HEK293 (cell line): Measurements from ENCODE around the gene ACTR1A.

Source experiments
- FEZF1 ChIP-seq: fragments of 450-650 bp; formaldehyde crosslinking; IDR thresholded peaks from 2 replicates; pipeline ENCODE4 v1.5.1; 2016; ENCODE audit warnings: missing biosample characterization, missing genetic modification characterization
- GFI1B ChIP-seq: fragments of 450-650 bp; formaldehyde crosslinking; IDR thresholded peaks from 2 replicates; pipeline ENCODE4 v1.5.1; 2016; ENCODE audit warnings: missing biosample characterization, missing genetic modification characterization
- KLF16 ChIP-seq: fragments of 450-650 bp; formaldehyde crosslinking; IDR thresholded peaks from 2 replicates; pipeline ENCODE4 v1.5.1; 2017; ENCODE audit warnings: missing biosample characterization, missing genetic modification characterization
- OVOL3 ChIP-seq: fragments of 450-650 bp; formaldehyde crosslinking; IDR thresholded peaks from 2 replicates; pipeline ENCODE4 v1.5.1; 2016; ENCODE audit warnings: missing biosample characterization, missing genetic modification characterization
- SALL2 ChIP-seq: fragments of 450-650 bp; formaldehyde crosslinking; IDR thresholded peaks from 2 replicates; pipeline ENCODE4 v1.5.0; 2017; ENCODE audit warnings: missing biosample characterization, mild to moderate bottlenecking, missing genetic modification characterization, borderline replicate concordance
- TCF7L2 ChIP-seq: IDR thresholded peaks from 2 replicates; pipeline ENCODE4 v1.6.1; 2011; ENCODE audit warnings: low read depth, mild to moderate bottlenecking, inconsistent platforms, low read length, moderate library complexity, borderline replicate concordance
- ZBTB17 ChIP-seq: fragments of 450-650 bp; formaldehyde crosslinking; IDR thresholded peaks from 2 replicates; pipeline ENCODE4 v1.5.1; 2016; ENCODE audit warnings: missing biosample characterization, missing genetic modification characterization
- ZBTB7A ChIP-seq: fragments of 450-650 bp; formaldehyde crosslinking; IDR thresholded peaks from 2 replicates; pipeline ENCODE4 v1.5.1; 2016; ENCODE audit warnings: low read depth, missing biosample characterization, missing genetic modification characterization
- ZNF132 ChIP-seq: fragments of 450-650 bp; formaldehyde crosslinking; IDR thresholded peaks from 2 replicates; pipeline ENCODE4 v1.5.1; 2017; ENCODE audit warnings: missing biosample characterization, missing genetic modification characterization, borderline replicate concordance
- ZNF184 ChIP-seq: fragments of 450-650 bp; IDR thresholded peaks from 2 replicates; pipeline ENCODE4 v1.5.1; 2018; ENCODE audit warnings: missing biosample characterization, mild to moderate bottlenecking, missing genetic modification characterization
- ZNF274 ChIP-seq, 2 experiments: fragments of 200-500 bp in 1 of 2; fragments of 450-650 bp in 1 of 2; sonication (Bioruptor generic) in 1 of 2; formaldehyde crosslinking in 1 of 2; IDR thresholded peaks; 2 replicates each; pipeline versions ENCODE4 v1.5.1 to v1.6.1; 2014 to 2016; ENCODE audit warnings: borderline replicate concordance in 1 of 2, inconsistent platforms in 1 of 2, low read length in 1 of 2, missing biosample characterization in 1 of 2, missing genetic modification characterization in 1 of 2
- ZNF280C ChIP-seq: fragments of 450-650 bp; formaldehyde crosslinking; IDR thresholded peaks from 2 replicates; pipeline ENCODE4 v1.5.1; 2016; ENCODE audit warnings: missing biosample characterization, missing genetic modification characterization
- ZNF311 ChIP-seq: fragments of 450-650 bp; formaldehyde crosslinking; IDR thresholded peaks from 2 replicates; pipeline ENCODE4 v1.5.1; 2017; ENCODE audit warnings: missing biosample characterization, missing genetic modification characterization, borderline replicate concordance
- ZNF350 ChIP-seq: fragments of 450-650 bp; formaldehyde crosslinking; IDR thresholded peaks from 2 replicates; pipeline ENCODE4 v1.5.0; 2017; ENCODE audit warnings: missing biosample characterization, mild to moderate bottlenecking, missing genetic modification characterization
- ZNF391 ChIP-seq: fragments of 450-650 bp; formaldehyde crosslinking; IDR thresholded peaks from 2 replicates; pipeline ENCODE4 v1.5.1; 2016; ENCODE audit warnings: low read depth, missing biosample characterization, missing genetic modification characterization, borderline replicate concordance
- ZNF404 ChIP-seq: fragments of 450-650 bp; formaldehyde crosslinking; IDR thresholded peaks from 2 replicates; pipeline ENCODE4 v1.5.1; 2017; ENCODE audit warnings: missing biosample characterization, missing genetic modification characterization
- ZNF416 ChIP-seq: fragments of 450-650 bp; formaldehyde crosslinking; IDR thresholded peaks from 2 replicates; pipeline ENCODE4 v1.5.1; 2016; ENCODE audit warnings: missing biosample characterization, missing genetic modification characterization
- ZNF433 ChIP-seq: fragments of 450-650 bp; formaldehyde crosslinking; IDR thresholded peaks from 2 replicates; pipeline ENCODE4 v1.5.1; 2016; ENCODE audit warnings: missing biosample characterization, missing genetic modification characterization, low read depth
- ZNF48 ChIP-seq: fragments of 450-650 bp; formaldehyde crosslinking; IDR thresholded peaks from 2 replicates; pipeline ENCODE4 v1.5.1; 2016; ENCODE audit warnings: missing biosample characterization, missing genetic modification characterization
- ZNF513 ChIP-seq: fragments of 450-650 bp; IDR thresholded peaks from 2 replicates; pipeline ENCODE4 v1.5.1; 2018; ENCODE audit warnings: missing biosample characterization, missing genetic modification characterization
- ZNF514 ChIP-seq: fragments of 450-650 bp; formaldehyde crosslinking; IDR thresholded peaks from 2 replicates; pipeline ENCODE4 v1.5.1; 2016; ENCODE audit warnings: missing biosample characterization, missing genetic modification characterization
- ZNF529 ChIP-seq: fragments of 450-650 bp; formaldehyde crosslinking; IDR thresholded peaks from 2 replicates; pipeline ENCODE4 v1.5.1; 2017; ENCODE audit warnings: missing genetic modification characterization, missing biosample characterization; ENCODE audit not compliant: insufficient replicate concordance
- ZNF548 ChIP-seq: fragments of 450-650 bp; formaldehyde crosslinking; IDR thresholded peaks from 2 replicates; pipeline ENCODE4 v1.5.1; 2016; ENCODE audit warnings: missing biosample characterization, missing genetic modification characterization
- ZNF560 ChIP-seq: fragments of 450-650 bp; formaldehyde crosslinking; IDR thresholded peaks from 2 replicates; pipeline ENCODE4 v1.5.1; 2017; ENCODE audit warnings: missing biosample characterization, missing genetic modification characterization, borderline replicate concordance
- ZNF561 ChIP-seq: fragments of 450-650 bp; IDR thresholded peaks from 2 replicates; pipeline ENCODE4 v1.5.1; 2018; ENCODE audit warnings: missing biosample characterization, missing genetic modification characterization, borderline replicate concordance
- ZNF677 ChIP-seq: fragments of 450-650 bp; IDR thresholded peaks from 2 replicates; pipeline ENCODE4 v1.5.0; 2018; ENCODE audit warnings: missing biosample characterization, mild to moderate bottlenecking, missing genetic modification characterization, moderate library complexity
- ZNF76 ChIP-seq: fragments of 450-650 bp; formaldehyde crosslinking; IDR thresholded peaks from 2 replicates; pipeline ENCODE4; 2016; ENCODE audit warnings: low read depth, missing biosample characterization, missing genetic modification characterization, borderline replicate concordance
- ZSCAN30 ChIP-seq: fragments of 450-650 bp; IDR thresholded peaks from 2 replicates; pipeline ENCODE4 v1.5.1; 2018; ENCODE audit warnings: missing biosample characterization, mild to moderate bottlenecking, missing genetic modification characterization, moderate library complexity
- TF ChIP-seq, protein P1 (sequence below): fragments of 450-650 bp; formaldehyde crosslinking; IDR thresholded peaks from 2 replicates; pipeline ENCODE4 v1.5.0; 2017; ENCODE audit warnings: missing biosample characterization, missing genetic modification characterization, borderline replicate concordance
- TF ChIP-seq, protein P2 (sequence below): fragments of 450-650 bp; formaldehyde crosslinking; IDR thresholded peaks from 2 replicates; pipeline ENCODE4 v1.5.1; 2016; ENCODE audit warnings: missing biosample characterization, missing genetic modification characterization

ACTR1A gene

DNA sequence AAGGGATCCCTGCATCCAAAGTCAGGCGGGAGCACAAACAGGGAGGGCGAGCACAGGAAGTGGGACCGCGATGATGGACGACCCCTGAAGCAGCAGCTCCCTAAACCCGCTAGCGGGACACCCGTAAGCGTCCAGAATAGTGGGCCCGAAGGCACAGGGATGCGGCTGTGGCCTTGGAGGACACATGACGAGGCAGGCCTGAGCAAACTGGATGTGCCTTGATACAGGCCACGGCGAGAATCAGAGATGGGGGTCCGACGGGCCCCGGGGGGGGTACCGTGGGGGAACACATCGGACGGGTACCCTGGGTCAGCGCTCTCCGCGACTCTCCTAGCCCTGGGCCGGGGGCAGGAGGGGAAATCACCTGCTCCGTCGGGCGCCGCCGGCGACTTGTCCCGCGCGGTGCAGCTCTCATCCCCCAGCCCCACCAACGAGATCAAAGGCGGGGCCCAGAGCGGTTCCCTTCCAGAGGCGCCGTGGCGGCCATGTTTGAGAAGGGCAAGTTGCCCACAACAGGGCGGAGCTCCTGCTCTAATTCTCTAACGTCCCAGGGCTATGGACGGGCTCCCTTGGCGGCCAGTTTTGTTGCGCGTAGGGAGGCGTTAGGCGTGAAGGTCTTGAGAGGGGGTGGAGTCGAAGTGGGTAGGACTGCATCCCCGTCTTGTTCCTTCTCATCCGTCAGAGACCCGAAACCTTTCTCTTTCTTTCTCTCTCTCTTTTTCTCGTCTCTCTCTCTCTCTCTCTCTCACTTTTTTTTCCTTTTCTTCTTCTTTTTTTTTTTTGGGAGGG, 70.2 kb downstream of the ACTR1A start, which contains the start of gene CUEDC2 (continued):
- no peak for TF ChIP-seq ZNF514 (tag by site-specific recombination)
- TF ChIP-seq ZNF132 (tag by site-specific recombination) = no peak
- TF ChIP-seq ZNF416 (tag by site-specific recombination) = no peak
- peak; percentile 98 for TF ChIP-seq ZNF561 (tag by site-specific recombination)
- TF ChIP-seq ZNF274 (IDR thresholded peaks at IDR 0.05; ENCODE audit: low read length) = no peak
- no peak for TF ChIP-seq ZNF274 (tag by site-specific recombination; IDR thresholded peaks at IDR 0.05; ENCODE audit: borderline replicate concordance)
- no peak for TF ChIP-seq ZNF350 (tag by site-specific recombination)
- TF ChIP-seq FEZF1 (tag by site-specific recombination) = no peak
- TF ChIP-seq ZNF184 (tag by site-specific recombination) = 0 out of 2 replicates have a peak, but pooled peaks have one; percentile 40
- 0 out of 2 replicates have a peak, but pooled peaks have one; percentile 8 for TF ChIP-seq ZNF560 (tag by site-specific recombination)
- TF ChIP-seq, protein P1, sequence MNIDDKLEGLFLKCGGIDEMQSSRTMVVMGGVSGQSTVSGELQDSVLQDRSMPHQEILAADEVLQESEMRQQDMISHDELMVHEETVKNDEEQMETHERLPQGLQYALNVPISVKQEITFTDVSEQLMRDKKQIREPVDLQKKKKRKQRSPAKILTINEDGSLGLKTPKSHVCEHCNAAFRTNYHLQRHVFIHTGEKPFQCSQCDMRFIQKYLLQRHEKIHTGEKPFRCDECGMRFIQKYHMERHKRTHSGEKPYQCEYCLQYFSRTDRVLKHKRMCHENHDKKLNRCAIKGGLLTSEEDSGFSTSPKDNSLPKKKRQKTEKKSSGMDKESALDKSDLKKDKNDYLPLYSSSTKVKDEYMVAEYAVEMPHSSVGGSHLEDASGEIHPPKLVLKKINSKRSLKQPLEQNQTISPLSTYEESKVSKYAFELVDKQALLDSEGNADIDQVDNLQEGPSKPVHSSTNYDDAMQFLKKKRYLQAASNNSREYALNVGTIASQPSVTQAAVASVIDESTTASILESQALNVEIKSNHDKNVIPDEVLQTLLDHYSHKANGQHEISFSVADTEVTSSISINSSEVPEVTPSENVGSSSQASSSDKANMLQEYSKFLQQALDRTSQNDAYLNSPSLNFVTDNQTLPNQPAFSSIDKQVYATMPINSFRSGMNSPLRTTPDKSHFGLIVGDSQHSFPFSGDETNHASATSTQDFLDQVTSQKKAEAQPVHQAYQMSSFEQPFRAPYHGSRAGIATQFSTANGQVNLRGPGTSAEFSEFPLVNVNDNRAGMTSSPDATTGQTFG (tag by site-specific recombination) = no peak
- no peak for TF ChIP-seq ZNF48 (tag by site-specific recombination)
- TF ChIP-seq ZNF280C (tag by site-specific recombination) = no peak
- TF ChIP-seq ZNF529 (tag by site-specific recombination) = no peak
- peak; percentile 96 for TF ChIP-seq ZBTB17 (tag by site-specific recombination)
- TF ChIP-seq ZNF548 (tag by site-specific recombination) = no peak
- no peak for TF ChIP-seq ZNF677
- peak; percentile 60 for TF ChIP-seq OVOL3
- no peak for TF ChIP-seq ZNF404
- peak; percentile 88 for TF ChIP-seq ZBTB7A (tag by site-specific recombination)
- peak; percentile 97 for TF ChIP-seq TCF7L2
- peak; percentile 56; the same call in 1 of the 2 replicates for TF ChIP-seq GFI1B
- TF ChIP-seq ZNF391 = no peak
- no peak for TF ChIP-seq ZNF311 (tag by site-specific recombination)
- TF ChIP-seq ZSCAN30 (tag by site-specific recombination) = peak; percentile 76
- TF ChIP-seq, protein P2, sequence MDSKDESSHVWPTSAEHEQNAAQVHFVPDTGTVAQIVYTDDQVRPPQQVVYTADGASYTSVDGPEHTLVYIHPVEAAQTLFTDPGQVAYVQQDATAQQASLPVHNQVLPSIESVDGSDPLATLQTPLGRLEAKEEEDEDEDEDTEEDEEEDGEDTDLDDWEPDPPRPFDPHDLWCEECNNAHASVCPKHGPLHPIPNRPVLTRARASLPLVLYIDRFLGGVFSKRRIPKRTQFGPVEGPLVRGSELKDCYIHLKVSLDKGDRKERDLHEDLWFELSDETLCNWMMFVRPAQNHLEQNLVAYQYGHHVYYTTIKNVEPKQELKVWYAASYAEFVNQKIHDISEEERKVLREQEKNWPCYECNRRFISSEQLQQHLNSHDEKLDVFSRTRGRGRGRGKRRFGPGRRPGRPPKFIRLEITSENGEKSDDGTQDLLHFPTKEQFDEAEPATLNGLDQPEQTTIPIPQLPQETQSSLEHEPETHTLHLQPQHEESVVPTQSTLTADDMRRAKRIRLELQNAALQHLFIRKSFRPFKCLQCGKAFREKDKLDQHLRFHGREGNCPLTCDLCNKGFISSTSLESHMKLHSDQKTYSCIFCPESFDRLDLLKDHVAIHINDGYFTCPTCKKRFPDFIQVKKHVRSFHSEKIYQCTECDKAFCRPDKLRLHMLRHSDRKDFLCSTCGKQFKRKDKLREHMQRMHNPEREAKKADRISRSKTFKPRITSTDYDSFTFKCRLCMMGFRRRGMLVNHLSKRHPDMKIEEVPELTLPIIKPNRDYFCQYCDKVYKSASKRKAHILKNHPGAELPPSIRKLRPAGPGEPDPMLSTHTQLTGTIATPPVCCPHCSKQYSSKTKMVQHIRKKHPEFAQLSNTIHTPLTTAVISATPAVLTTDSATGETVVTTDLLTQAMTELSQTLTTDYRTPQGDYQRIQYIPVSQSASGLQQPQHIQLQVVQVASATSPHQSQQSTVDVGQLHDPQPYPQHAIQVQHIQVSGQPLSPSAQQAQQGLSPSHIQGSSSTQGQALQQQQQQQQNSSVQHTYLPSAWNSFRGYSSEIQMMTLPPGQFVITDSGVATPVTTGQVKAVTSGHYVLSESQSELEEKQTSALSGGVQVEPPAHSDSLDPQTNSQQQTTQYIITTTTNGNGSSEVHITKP (tag by site-specific recombination) = peak; percentile 93
- TF ChIP-seq KLF16 = peak; percentile 82
- TF ChIP-seq SALL2 = no peak
- no peak for TF ChIP-seq ZNF433 (tag by site-specific recombination)
- TF ChIP-seq ZNF76 (tag by site-specific recombination) = peak; percentile 93
- TF ChIP-seq ZNF513 (tag by site-specific recombination) = no peak
